ENCODE data around the gene KMO.

KMO gene

DNA sequence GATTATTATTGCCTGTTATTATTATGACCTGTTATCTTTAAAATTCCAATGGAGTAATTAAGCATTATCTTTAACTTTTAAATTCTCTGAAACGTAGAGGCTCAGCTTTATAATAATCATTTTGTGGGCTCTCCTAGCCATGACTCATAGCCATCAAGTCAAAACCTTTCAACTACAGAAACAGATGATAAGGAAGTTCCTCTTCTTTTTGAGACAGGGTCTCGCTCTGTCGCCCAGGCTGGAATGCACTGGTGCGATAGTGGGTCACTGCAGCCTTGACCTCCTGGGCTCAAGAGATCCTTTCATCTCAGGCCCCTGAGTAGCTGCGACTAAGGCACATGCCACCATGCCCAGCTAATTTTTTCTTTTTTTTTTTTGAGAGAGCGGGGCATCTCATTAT, 64.5 kb downstream of the KMO start:
- no peak for DNase-seq (ENCODE audit: low read depth)

DNA sequence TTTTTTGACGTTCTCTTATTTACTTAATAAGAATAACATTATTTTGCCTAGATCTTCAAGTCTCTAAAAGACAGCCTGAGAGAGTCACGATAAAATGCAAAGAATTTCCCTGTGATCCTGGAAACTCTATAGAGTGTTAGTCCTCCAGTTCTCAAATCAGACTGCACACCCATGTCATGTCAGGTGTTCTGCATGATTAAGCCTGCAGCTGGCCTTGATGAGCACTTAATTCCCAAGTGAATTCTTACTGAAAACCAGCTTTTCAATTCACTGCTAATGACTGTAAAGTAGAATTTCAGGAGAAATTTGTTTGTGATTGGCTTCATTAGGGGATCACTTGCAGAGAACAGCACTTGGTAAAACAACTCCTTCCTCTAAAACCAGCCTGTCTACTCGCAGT, 66.1 kb downstream of the KMO start:
- DNase-seq (ENCODE audit: low read depth) = no peak

DNA sequence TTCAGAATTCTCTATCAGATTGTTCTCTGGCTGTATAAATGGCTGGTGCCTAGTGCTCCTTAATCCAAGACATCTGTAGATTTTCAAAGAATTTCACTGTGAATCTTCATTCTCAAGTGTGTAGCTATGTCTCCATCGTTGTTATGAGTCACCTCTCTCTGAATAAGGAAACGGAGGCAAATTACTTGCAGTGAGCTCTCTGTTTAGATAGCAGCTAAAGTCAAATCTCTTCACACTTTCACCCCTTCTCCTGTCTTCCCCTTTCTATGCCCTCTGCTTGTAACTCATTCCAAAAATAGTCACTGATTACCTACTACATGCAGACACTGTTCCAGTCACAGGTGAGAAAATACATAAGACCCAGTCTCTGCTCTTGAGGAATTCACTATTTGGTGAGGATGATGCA, 68.3 kb downstream of the KMO start:
- DNase-seq (ENCODE audit: low read depth) = no peak

DNA sequence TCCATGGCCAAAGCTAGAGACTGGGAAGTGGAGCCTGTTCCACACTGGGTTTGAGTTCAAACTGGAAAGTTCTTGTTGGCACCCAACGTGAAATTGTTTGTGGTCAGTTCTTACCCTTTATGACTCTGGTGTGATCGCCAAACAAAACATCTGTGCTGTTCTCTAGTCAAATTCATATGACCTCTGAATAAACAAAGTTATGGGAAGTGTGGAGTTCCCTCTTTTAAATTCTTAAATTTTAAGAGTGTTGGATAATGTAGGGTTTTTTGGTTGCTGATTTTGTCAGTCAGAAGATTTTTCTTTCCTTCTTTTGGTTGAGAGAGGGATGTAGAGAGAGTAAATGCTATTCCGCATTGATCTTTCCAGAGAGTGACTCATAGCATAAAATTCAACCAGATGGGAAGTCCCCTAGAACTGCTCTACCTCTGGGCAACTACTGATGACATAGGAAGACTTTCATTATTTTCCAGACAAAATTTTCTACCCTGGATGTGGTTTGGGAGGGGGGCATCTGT, 71.6 kb downstream of the KMO start:
- no peak for DNase-seq (ENCODE audit: low read depth)

GRCh38 chr1:241605146-241605805, 73.1 kb downstream of the KMO start:
- no peak for DNase-seq (ENCODE audit: low read depth)

DNA sequence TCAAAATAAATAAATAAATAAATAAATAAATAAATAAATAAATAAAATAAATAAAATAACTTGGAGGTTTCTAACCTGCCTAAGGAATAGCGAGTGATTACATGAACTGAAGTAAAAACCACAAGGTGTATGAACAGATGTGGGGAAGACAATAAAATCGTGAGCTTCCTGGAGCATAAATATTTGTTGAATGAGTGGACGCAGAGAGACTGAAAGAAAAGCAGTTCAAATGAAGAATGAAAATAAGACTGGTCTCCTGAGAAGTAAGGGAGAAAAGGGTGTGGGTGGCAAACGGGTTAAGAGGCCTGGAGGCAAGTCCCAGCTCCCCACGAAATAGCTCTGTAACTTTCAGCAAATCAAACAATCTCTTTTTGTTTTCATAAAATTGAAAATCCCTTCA, 74.4 kb downstream of the KMO start:
- DNase-seq (ENCODE audit: low read depth) = no peak

DNA sequence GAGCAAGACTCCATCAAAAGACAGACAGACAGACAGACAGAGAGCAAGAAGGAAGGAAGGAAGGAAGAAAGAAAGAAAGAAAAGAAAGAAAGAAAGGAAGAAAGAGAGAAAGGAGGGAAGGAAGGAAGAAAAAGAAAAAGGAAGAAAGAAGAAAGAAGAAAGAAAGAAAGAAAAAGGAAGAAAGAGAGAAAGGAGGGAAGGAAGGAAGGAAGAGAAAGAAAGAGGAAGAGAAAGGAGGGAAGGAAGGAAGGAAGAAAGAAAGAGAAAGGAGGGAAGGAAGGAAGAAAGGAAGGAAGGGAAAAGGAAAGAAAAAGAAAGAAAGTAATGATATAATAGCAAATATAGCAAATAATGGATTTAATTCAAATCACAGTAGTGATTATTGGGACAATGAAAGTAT, 75.3 kb downstream of the KMO start:
- DNase-seq (ENCODE audit: low read depth) = no peak

DNA sequence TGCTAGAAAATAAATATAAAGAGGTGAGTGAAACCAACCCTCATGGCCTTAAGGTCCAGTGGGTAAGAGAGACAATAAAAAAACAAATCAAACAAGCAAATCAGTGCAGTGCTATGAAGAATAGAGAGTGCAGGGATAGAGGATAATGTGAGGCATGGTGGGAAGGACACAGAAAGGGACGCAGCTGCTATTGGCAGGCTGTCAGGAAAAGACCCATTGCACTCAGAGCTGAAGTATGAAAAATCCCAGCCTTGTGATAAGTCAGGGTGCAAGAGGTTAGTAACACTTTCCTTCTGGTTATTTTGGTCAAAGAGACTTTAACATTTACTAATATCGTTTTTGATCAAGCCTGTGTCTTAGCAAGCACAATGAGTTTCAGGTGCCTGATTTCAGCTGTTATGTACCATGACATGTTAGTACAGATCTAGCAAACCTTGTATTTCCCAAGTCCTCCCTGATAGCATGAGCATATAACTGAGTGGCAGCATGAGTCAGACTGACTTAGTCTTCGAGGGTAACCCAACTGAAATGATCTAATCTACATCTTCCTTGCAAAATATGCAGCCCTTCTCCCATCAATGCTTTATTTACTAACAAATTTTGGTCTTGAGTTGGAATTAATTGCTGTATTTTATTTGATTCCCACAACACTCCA, 76.3 kb downstream of the KMO start:
- no peak for DNase-seq (ENCODE audit: low read depth)

GRCh38 chr1:241610056-241610815, 78.1 kb downstream of the KMO start:
- DNase-seq (ENCODE audit: low read depth) = peak; percentile 24

DNA sequence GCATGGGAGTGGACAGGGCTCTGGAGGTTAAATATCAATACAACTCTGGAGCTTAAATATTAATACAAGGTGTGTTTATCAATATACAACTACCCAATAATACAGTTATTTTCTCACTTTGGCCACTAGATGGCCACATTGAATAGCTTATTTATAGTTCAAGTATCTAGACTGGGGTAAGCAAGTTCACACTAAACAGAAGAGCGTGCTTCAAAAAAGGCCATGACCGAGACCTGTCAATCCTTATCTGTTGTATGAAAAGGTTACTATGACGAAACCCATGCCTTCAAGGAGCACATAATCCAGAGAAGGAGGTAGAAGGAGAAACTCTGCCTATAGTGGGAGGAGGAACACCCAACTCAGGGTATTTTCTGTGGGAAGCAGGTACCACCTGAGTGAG, 78.9 kb downstream of the KMO start:
- DNase-seq (ENCODE audit: low read depth) = peak; percentile 17

- DNase-seq (ENCODE audit: low read depth) = no peak
These were observed 79.6 kb downstream of the KMO start for GRCh38 chr1:241611736-241612135.

- DNase-seq (ENCODE audit: low read depth) = no peak
These were observed 80.6 kb downstream of the KMO start for GRCh38 chr1:241612533-241613477.

GRCh38 chr1:241614144-241614543, 82.0 kb downstream of the KMO start:
- no peak for DNase-seq (ENCODE audit: low read depth)

GRCh38 chr1:241614572-241614971, 82.4 kb downstream of the KMO start:
- no peak for DNase-seq (ENCODE audit: low read depth)

DNA sequence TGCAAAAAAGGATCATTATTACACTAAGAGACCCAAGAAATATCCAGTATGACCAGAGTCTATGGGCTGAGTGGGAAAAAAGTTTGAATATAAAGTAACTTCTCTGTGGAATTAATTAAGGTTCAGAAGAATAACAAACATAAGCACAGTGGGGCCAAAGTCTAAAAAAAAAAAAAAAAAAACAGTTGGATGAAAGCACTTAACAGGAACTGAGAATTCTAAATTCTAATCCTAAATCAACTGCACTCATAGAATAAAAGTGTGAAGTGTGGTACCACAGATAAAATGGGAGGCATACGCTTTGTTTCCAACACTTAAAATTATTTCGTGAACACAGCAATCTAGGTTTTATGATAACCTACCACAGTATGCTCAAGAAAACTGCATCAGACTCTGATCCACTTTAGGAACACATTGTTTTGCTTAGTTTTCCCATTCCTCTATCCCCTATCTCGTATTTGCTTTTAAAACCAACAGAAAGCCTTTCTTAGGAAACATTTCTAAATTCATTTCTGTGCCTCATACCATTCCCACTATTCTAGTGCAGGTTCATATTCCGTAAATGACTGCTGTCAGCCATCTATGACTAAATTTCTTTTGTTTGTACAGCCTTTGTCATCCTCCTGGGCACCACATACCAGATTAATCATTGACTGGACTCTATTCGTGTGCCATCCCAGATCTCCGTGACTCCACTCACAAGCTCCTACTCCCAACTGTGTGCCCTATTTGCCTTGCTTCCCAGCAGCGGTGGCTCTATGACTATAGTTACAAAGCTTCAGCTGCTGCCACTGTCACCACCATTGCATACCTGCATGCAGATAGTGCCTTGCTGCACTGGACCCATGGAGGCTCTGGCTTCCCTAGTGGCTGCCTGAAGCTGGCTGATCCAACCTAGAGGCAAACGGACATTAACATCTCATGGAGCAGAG, 83.1 kb downstream of the KMO start:
- no peak for DNase-seq (ENCODE audit: low read depth)

- DNase-seq (ENCODE audit: low read depth) = no peak
These were observed 85.2 kb downstream of the KMO start for GRCh38 chr1:241617426-241617825.

GRCh38 chr1:241622669-241623068, 90.5 kb downstream of the KMO start:
- no peak for DNase-seq (ENCODE audit: low read depth)

GRCh38 chr1:241624935-241625334, 92.8 kb downstream of the KMO start:
- DNase-seq (ENCODE audit: low read depth) = no peak

DNA sequence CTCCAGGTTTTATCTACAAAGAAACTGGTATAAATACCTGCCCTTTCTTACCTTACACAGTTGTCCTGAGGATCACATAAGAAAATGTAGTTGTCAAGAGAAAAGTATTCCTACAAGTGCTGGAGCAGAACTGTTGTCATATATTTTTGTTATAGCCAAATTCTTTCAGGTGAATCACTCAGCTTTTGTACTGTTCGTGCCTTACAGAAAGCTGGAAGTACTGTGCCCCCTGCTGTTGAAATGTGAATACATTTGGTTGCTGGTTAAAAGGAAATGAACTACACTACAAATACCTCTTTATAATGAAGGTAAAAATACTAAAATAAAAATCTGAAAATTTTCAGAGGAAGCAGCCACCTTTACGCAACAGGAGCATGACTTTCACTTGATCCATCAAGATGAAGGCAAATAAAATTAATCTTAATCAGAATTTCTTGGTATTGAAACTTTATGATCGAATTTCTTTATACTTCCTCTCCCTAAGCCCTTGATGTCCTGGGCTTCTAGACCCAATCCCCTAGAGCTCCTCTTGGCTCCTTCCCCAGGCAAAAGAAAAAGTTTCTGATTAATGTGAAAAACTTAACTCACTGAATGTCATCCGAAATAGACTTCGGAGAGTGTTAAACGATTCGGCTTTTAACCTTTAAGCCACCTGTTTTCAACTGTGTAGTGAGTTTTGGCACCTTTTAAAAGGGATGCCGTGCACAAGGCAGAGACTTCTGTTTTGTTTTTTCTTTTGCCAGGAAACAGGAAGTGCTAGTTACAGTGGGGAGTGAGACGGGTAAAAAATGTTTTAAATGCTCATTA, 95.5 kb downstream of the KMO start:
- DNase-seq (ENCODE audit: low read depth) = peak; percentile 30

DNA sequence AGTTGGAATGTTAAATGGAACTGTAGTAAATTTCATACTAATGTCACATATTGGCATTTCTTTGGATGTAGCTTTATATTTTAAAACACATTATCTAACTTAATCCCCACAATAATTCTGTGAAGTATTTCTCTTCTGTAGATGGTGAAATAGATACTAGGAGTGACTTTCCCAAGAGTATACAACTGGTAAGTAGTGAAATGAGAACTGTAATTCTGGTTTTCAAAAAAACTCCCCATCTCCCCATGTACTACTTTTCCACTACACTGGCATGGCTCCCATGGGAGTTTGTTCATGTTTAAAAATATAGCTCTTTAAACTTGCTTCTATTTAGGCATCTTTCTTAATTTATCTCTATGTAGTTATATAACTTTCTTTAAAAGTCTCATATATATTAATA, 97.8 kb downstream of the KMO start:
- no peak for DNase-seq (ENCODE audit: low read depth)
